A673 (cell line): Measurements from ENCODE around the gene TRAPPC6A.

Experiments used
- CTCF ChIP-seq: fragments of 300-800, 200-600 bp; sonication (generic); conservative IDR thresholded peaks from 2 replicates; pipeline ENCODE4 v1.5.1; 2017; ENCODE audit warnings: low read depth, mild to moderate bottlenecking, antibody characterized with exemption, low read length, moderate library complexity, mixed read lengths
- EZH2 ChIP-seq: fragments of 200-600 bp; sonication (generic); IDR thresholded peaks from 2 replicates; pipeline ENCODE4 v1.6.1; 2017; ENCODE audit warnings: borderline replicate concordance, low read depth, mild to moderate bottlenecking, mixed read lengths, antibody characterized with exemption, low read length; ENCODE audit not compliant: poor library complexity, severe bottlenecking

- TF ChIP-seq CTCF (peak; percentile 31; the same call in 1 of the 2 replicates), EZH2 (no peak)
These were observed 47.0 kb downstream of the TRAPPC6A start for GRCh38 chr19:45130888-45131615.
